CD4-positive, CD25-positive, alpha-beta regulatory T cell (primary cell): ENCODE data around the gene UCHL5. TPM values are rescaled to one million over a fixed set of nuclear protein-coding genes. Genes with fewer than 3 reads are reported as not detected.

Experiments
- ATAC-seq, 2 donors: fragments of 150-1000 bp; cut with Tn5 transposase; one replicate each; pipeline ENCODE4 v1.10.0; 2021; ENCODE audit warnings: low read depth in 2 of 2, moderate number of reproducible peaks in 2 of 2, moderate library complexity in 1 of 2
- DNase-seq, 3 donors: peaks; one replicate each; pipeline versions ENCODE4 v3.0.0 to v3.0.0-alpha.2; 2012 to 2022; ENCODE audit warnings: mixed read lengths in 1 of 3
- H3K27ac ChIP-seq: one replicate; pipeline ENCODE4 v1.7.0; 2013; ENCODE audit warnings: mild to moderate bottlenecking, low read length; ENCODE audit not compliant: insufficient read depth, poor library complexity, severe bottlenecking
- H3K27me3 ChIP-seq: one replicate; pipeline ENCODE4 v1.7.0; 2013; ENCODE audit warnings: low read length; ENCODE audit not compliant: control insufficient read depth, insufficient read depth
- H3K36me3 ChIP-seq: one replicate; pipeline ENCODE4 v1.7.0; 2013; ENCODE audit warnings: mild to moderate bottlenecking, low read length, moderate library complexity; ENCODE audit not compliant: control insufficient read depth, insufficient read depth
- H3K4me1 ChIP-seq: 2 replicates; pipeline ENCODE4 v1.7.0; 2013; ENCODE audit warnings: mild to moderate bottlenecking, low read length; ENCODE audit not compliant: insufficient read depth, control insufficient read depth, poor library complexity, severe bottlenecking
- H3K4me3 ChIP-seq: one replicate; pipeline ENCODE4 v1.7.0; 2013; ENCODE audit warnings: low read depth, mild to moderate bottlenecking, low read length, moderate library complexity
- H3K9me3 ChIP-seq, 2 experiments: 1 replicate in 1 of 2; 2 replicates in 1 of 2; pipeline ENCODE4 v1.7.0; 2013; ENCODE audit warnings: low read length in 2 of 2, mild to moderate bottlenecking in 1 of 2, moderate library complexity in 1 of 2; ENCODE audit not compliant: control insufficient read depth in 2 of 2
- H3K27ac Mint-ChIP-seq, 3 donors: one replicate each; pipeline ENCODE4 v1.8.0; 2020 to 2022; ENCODE audit warnings: mild to moderate bottlenecking in 3 of 3, mixed read lengths in 3 of 3, moderate library complexity in 2 of 3
- H3K27me3 Mint-ChIP-seq: one replicate; pipeline ENCODE4 v1.8.0; 2022; ENCODE audit warnings: mild to moderate bottlenecking, mixed read lengths
- H3K36me3 Mint-ChIP-seq: one replicate; pipeline ENCODE4 v1.8.0; 2020; ENCODE audit warnings: mixed read lengths
- H3K4me1 Mint-ChIP-seq, 4 donors: one replicate each; pipeline ENCODE4 v1.8.0; 2020 to 2022; ENCODE audit warnings: mixed read lengths in 4 of 4, mild to moderate bottlenecking in 1 of 4
- H3K4me3 Mint-ChIP-seq, 4 donors: one replicate each; pipeline ENCODE4 v1.8.0; 2020 to 2022; ENCODE audit warnings: mild to moderate bottlenecking in 4 of 4, mixed read lengths in 4 of 4, moderate library complexity in 3 of 4
- H3K9me3 Mint-ChIP-seq, 7 donors: one replicate each; pipeline ENCODE4 v1.8.0; 2020 to 2022; ENCODE audit warnings: mixed read lengths in 7 of 7, mild to moderate bottlenecking in 3 of 7, moderate library complexity in 2 of 7
- polyA plus RNA-seq, 4 donors: library from polyadenylated mRNA; unstranded; fragments of 300-500 nt; fragmentation: Illumina TruSeq; gene quantifications; one replicate each; pipeline ENCODE4 v1.2.3, GENCODE V29; 2021
- total RNA-seq: library from RNA; stranded (reverse); gene quantifications from one replicate; pipeline ENCODE4 v1.2.3, GENCODE V29; 2022

The UCHL5 gene
- total and polyA plus RNA-seq, 5 donors from 2014 or later = 20.5 to 55.5 (median 53.3) TPM

- no peak overlapping the region for H3K27ac Mint-ChIP-seq
- Histone ChIP-seq H3K36me3 (no peaks in the 10 kb centered on the region), H3K4me3 (no peak overlapping the region), H3K4me1 (no peaks in the 10 kb centered on the region), H3K27ac (no peak overlapping the region), H3K27me3 (no peaks in the 10 kb centered on the region), H3K9me3 (no peaks in the 10 kb centered on the region)
- no peak overlapping the region for H3K4me3 Mint-ChIP-seq
- no peaks in the 10 kb centered on the region for H3K36me3 Mint-ChIP-seq
- H3K4me1 Mint-ChIP-seq = peaks cover 0 to 5% (median 0%) of the 10 kb centered on the region in 4 donors
- ATAC-seq (no peak), DNase-seq (no peak)
- H3K9me3 Mint-ChIP-seq = no peaks in the 10 kb centered on the region
- no peaks in the 10 kb centered on the region for H3K27me3 Mint-ChIP-seq
Observed at GRCh38 chr1:192962901-192963300, 96.3 kb downstream of the UCHL5 start.

Other genes with a start within 250 kb of the UCHL5 start
- 67.2 TPM for gene RO60, start 252 bp upstream of the UCHL5 start, total RNA-seq
- 100 to 1,000 TPM; 119 to 157 (median 133) TPM for gene RO60, start 252 bp upstream of the UCHL5 start, polyA plus RNA-seq
- gene GLRX2, start 46.1 kb upstream of the UCHL5 start, total RNA-seq = 5.2 TPM
- 10 to 100 TPM in 3 of 4 donors, 1 to 10 TPM in 1; 9.1 to 13.8 (median 12.5) TPM for gene GLRX2, start 46.1 kb upstream of the UCHL5 start, polyA plus RNA-seq
- gene CDC73, start 62.7 kb upstream of the UCHL5 start, total RNA-seq = 81.0 TPM
- gene CDC73, start 62.7 kb upstream of the UCHL5 start, polyA plus RNA-seq = 10 to 100 TPM; 59.3 to 77.6 (median 63.3) TPM
- 0.30 TPM for gene B3GALT2, start 127.3 kb upstream of the UCHL5 start, total RNA-seq
- gene B3GALT2, start 127.3 kb upstream of the UCHL5 start, polyA plus RNA-seq = 1 to 10 TPM in 1 of 4 donors, under 1 TPM in 3; 0.61 to 1.2 (median 0.90) TPM